Mesodermal cell (in vitro differentiated cells): ENCODE results near the gene ZBTB45.

ENCODE experiments used
- H3K27ac ChIP-seq: 2 replicates; pipeline ENCODE4 v1.7.0; 2013; ENCODE audit warnings: mild to moderate bottlenecking, low read depth, low read length, moderate library complexity; ENCODE audit not compliant: severe bottlenecking
- H3K36me3 ChIP-seq: 2 replicates; pipeline ENCODE4 v1.7.1; 2013; ENCODE audit warnings: mild to moderate bottlenecking, low read length, moderate library complexity; ENCODE audit not compliant: control insufficient read depth, insufficient read depth
- H3K4me1 ChIP-seq: one replicate; pipeline ENCODE4 v1.7.1; 2013; ENCODE audit warnings: mild to moderate bottlenecking, low read length; ENCODE audit not compliant: insufficient read depth, control insufficient read depth, poor library complexity, severe bottlenecking
- H3K4me3 ChIP-seq: 2 replicates; pipeline ENCODE4 v1.7.0; 2013; ENCODE audit warnings: low read length, control low read depth, mild to moderate bottlenecking; ENCODE audit not compliant: insufficient read depth, poor library complexity, severe bottlenecking; ENCODE audit errors: extremely low read depth
- H3K9me3 ChIP-seq: 2 replicates; pipeline ENCODE4 v1.7.1; 2013; ENCODE audit warnings: mild to moderate bottlenecking, low read length, moderate library complexity; ENCODE audit not compliant: control insufficient read depth
- WGBS, 2 experiments: methylation state at CpG; one replicate each; pipeline ENCODE4 v1.1.5; 2013; ENCODE audit warnings: missing lambda C conversion rate in 2 of 2; ENCODE audit not compliant: insufficient coverage in 2 of 2; 5-methylcytosine and 5-hydroxymethylcytosine counted together

The ZBTB45 gene

DNA sequence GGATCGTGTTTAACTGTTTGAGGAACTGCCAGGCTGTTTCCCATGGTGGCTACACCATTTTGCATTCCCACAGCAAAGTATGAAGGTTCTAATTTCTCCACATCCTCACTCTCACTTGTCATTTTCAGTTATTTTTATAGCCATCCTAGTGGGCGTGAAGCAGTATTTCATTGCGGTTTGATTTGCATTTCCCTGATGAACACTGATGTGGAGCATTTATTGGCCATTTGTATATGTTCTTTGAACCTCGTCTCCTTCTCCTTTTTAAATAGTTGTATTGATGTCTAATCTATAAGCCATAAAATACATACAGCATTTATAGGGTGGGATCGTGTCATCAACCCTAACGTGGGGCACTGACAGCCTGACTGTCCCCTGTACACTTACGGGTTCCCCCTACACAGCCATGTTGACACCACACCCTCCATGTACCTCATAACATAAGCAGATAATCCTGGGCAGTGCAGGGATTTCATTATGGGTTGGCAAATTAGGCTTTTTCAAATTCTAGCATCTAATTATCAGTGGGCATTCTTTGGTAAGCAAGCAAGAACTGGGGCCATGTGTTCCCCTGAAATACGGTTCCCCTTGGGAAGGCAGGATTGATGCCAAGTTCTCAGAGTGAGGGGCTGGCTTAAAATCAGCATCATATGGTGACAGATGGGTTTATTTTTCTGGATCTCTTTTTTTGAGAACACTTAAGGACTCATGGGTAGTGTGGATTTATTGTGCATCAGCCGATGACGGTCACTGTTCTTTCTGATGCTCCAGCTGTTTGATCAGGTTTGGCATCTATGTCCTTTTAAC, 11.6 kb upstream of the ZBTB45 start:
- WGBS, 2 experiments = 97 to 98% methylated on average over 3 to 4 of the region's 10 CpGs
- no peaks in the 10 kb centered on the region for H3K9me3 ChIP-seq
- no peak overlapping the region for H3K27ac ChIP-seq

GRCh38 chr19:58529405-58529804, 9.8 kb upstream of the ZBTB45 start:
- Histone ChIP-seq H3K9me3 (no peaks in the 10 kb centered on the region), H3K36me3 (no peaks in the 10 kb centered on the region), H3K4me3 (no peak overlapping the region), H3K4me1 (no peaks in the 10 kb centered on the region), H3K27ac (no peak overlapping the region)
- whole genome bisulfite sequencing, 2 experiments = 80 to 87% methylated on average over 2 to 3 of the region's 3 CpGs

More for the DNA sequence above, 11.6 kb upstream of the ZBTB45 start:
- Histone ChIP-seq H3K36me3 (no peaks in the 10 kb centered on the region), H3K4me1 (no peaks in the 10 kb centered on the region), H3K4me3 (no peak overlapping the region)

DNA sequence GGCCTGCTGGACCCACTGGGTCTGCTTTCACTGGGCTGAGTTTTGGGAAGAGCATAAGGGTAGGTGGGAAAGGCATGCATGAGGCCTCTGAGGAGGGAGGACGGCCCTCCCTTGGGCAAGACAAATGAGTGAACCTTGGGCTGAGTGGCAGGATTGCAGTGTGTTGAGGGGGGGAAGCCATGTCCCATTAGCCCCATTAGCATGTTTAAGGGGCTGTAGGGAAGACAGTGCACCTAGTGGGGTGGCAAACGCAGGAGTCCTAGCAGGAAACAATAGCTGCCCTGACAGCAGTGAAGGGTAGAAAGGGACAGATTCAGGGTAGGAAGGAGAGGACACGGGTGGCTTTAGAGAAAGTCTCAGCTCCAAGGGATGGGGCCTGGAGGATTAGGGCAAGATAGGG, 3.1 kb upstream of the ZBTB45 start:
- WGBS, 2 experiments = 33 to 37% methylated on average over 2 to 3 of the region's 3 CpGs
- no peak overlapping the region for H3K27ac ChIP-seq
- H3K4me1 ChIP-seq = peaks cover 6% of the 10 kb centered on the region
- H3K4me3 ChIP-seq = no peak overlapping the region
- H3K36me3 ChIP-seq = no peaks in the 10 kb centered on the region
- H3K9me3 ChIP-seq = no peaks in the 10 kb centered on the region

DNA sequence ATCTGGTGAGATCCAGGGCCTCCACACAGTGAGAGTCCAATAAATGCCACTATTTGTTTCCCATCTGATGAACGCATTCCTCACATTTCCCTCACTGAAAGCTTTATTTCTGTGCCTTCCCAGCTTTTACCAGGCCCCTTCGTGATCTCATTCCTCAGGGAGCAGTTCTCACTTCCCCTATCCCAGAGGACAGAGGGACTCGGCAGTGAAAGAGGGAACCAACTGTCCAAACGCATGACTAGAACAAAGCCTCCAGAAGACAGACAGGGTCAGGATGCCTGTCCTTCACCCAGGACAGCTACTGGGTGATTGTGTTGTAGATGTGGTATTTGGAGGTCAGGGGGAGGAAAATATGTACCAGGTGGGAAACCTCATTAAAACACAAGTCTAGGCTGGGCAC, 2.0 kb upstream of the ZBTB45 start:
- Histone ChIP-seq H3K36me3 (peaks cover 8% of the 10 kb centered on the region), H3K27ac (no peak overlapping the region), H3K4me1 (peaks cover 6% of the 10 kb centered on the region), H3K9me3 (no peaks in the 10 kb centered on the region), H3K4me3 (no peak overlapping the region)
- 88 to 100% methylated on average over 1 to 2 of the region's 4 CpGs for WGBS, 2 experiments

DNA sequence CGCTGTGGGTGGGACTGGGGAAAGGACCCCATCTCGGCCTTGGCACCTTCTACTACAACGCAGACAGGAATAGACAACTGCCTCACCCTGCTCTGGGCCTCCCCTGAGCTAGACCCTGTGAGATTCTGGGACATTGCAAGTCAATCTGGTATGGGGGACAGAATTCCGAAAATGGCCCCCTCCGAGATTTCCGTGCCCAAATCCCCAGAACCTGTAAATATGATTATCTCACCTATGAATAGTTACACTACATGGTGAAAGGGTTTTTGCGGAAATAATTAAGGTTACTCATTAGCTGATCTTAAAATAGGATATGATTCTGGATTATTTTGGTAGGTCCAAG, 618 bp upstream of the ZBTB45 start:
- Histone ChIP-seq H3K27ac (peak overlapping the region; percentile 97), H3K36me3 (peaks cover 23% of the 10 kb centered on the region), H3K4me3 (peak overlapping the region; percentile 93), H3K4me1 (peaks cover 11% of the 10 kb centered on the region), H3K9me3 (no peaks in the 10 kb centered on the region)
- 21 to 33% methylated on average over 2 of the region's 7 CpGs for WGBS, 2 experiments

DNA sequence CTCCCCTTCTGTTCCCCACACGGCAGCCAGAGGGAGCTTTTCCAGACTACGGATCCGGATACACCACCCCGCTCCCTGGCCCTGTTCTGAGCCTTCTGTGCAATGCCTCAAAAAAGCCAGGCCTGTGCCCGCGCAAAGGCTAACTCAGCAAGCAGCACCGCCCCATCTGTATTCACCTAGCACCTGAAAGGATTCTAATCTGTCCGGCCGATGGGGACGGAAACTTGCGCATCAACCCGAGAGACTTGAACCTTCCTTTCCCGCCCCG, 589 bp downstream of the ZBTB45 start:
- 0 to 1% methylated on average over 13 to 14 of the region's 14 CpGs for WGBS, 2 experiments
- H3K27ac ChIP-seq = peak overlapping the region; percentile 97
- H3K9me3 ChIP-seq = no peaks in the 10 kb centered on the region
- H3K4me1 ChIP-seq = peaks cover 15% of the 10 kb centered on the region
- peak overlapping the region; percentile 93 for H3K4me3 ChIP-seq
- peaks cover 32% of the 10 kb centered on the region for H3K36me3 ChIP-seq

GRCh38 chr19:58518256-58519086, 1.1 kb downstream of the ZBTB45 start:
- peaks cover 35% of the 10 kb centered on the region for H3K36me3 ChIP-seq
- H3K4me1 ChIP-seq = peaks cover 15% of the 10 kb centered on the region
- H3K4me3 ChIP-seq = peak overlapping the region; percentile 93
- WGBS, 2 experiments = 36 to 39% methylated on average over 9 to 16 of the region's 22 CpGs
- no peaks in the 10 kb centered on the region for H3K9me3 ChIP-seq
- H3K27ac ChIP-seq = peak overlapping the region; percentile 97

DNA sequence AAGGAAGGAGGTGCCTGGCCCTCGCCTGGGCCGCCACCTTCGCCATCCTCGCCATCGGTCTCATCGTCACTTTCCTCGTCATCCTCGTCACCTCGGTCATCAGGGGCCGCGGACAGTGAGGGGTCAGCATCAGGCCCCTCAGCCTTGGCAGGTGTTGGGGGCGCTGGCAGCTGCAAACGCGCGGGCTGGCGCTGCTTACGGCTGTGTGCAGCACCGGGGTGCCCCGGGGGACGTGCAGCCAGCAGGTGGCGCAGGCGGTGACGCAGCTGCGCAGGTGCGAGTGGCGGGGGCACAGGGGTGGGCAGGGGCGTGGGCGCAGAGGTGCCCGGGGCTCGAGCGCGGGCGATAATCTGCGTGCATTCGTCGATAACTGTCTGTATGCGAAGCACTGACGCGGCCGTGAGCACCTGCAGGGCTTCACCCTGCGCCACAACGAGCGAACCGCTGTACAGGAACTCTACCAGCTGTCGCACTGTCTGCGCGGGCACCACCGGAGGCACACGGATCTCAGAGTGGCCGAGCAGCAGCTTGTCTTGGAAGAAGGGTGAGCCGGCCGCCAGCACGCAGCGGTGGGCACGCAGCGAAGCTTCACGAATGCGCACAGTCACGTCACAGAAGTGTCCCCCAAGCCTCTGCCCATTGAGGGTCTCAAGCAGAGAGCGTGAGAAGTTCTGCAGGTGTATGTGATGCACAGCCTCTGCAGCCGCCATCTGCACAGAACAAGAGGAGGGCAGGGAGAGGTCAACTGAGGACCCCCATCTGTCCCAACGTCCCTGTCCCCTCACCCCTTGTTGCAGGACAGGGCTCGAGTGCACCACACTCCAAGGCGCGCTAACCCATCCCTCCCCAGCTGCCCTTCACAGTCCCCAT, 2.4 kb downstream of the ZBTB45 start:
- H3K9me3 ChIP-seq = no peaks in the 10 kb centered on the region
- no peak overlapping the region for H3K27ac ChIP-seq
- H3K36me3 ChIP-seq = peaks cover 43% of the 10 kb centered on the region
- peaks cover 15% of the 10 kb centered on the region for H3K4me1 ChIP-seq
- WGBS, 2 experiments = 95 to 97% methylated on average over 49 to 64 of the region's 65 CpGs
- H3K4me3 ChIP-seq = no peak overlapping the region

- no peak overlapping the region for H3K27ac ChIP-seq
- H3K4me1 ChIP-seq = peaks cover 15% of the 10 kb centered on the region
- WGBS, 2 experiments = 87 to 91% methylated on average over 18 to 21 of the region's 25 CpGs
- peaks cover 43% of the 10 kb centered on the region for H3K36me3 ChIP-seq
- no peak overlapping the region for H3K4me3 ChIP-seq
- H3K9me3 ChIP-seq = no peaks in the 10 kb centered on the region
These were observed 3.3 kb downstream of the ZBTB45 start for GRCh38 chr19:58516246-58516836.

GRCh38 chr19:58515259-58515658, 4.4 kb downstream of the ZBTB45 start:
- H3K4me3 ChIP-seq = no peak overlapping the region
- no peaks in the 10 kb centered on the region for H3K9me3 ChIP-seq
- no CpG with 5 or more reads among the region's 2 CpGs for WGBS, 2 experiments
- peaks cover 43% of the 10 kb centered on the region for H3K36me3 ChIP-seq
- H3K4me1 ChIP-seq = peaks cover 12% of the 10 kb centered on the region
- no peak overlapping the region for H3K27ac ChIP-seq
